K562 (cell line): ENCODE results near the gene C6orf89. TPM values are rescaled to one million over a fixed set of nuclear protein-coding genes. Genes with fewer than 3 reads are reported as not detected.

ENCODE experiments used
- ATAC-seq: fragments of 200-7000 bp; cut with Tn5 transposase; 3 replicates; pipeline ENCODE4 v1.9.1; 2020; ENCODE audit warnings: moderate library complexity
- BruUV-seq: library from RNA; stranded (reverse); fragments of 400-500 nt; replicated peaks from 2 replicates; lab custom pipeline; 2021; lab: Mats Ljungman, UMichigan
- CTCF ChIA-PET: fragments of 300-600 bp; formaldehyde crosslinking; extraction: SDS; loops from one replicate; lab custom pipeline; 2021; ENCODE audit warnings: low intra/inter-chr PET ratio; lab: Yijun Ruan, JAX
- POLR2A ChIA-PET: fragments of 300-600, 350-650 bp; sonication (Branson Sonifier 250); formaldehyde crosslinking; extraction: SDS; loops from one replicate; lab custom pipeline; 2021; ENCODE audit warnings: antibody characterized with exemption, inconsistent platforms; lab: Yijun Ruan, JAX
- DNase-seq, 4 experiments: peaks; one replicate each; pipeline versions ENCODE4 v3.0.0 to v3.0.0-alpha.2; 2011 to 2018; ENCODE audit warnings: low spot score in 3 of 4, mixed read lengths in 3 of 4; ENCODE audit errors: extremely low read depth in 1 of 4
- FAIRE-seq: peaks from 2 replicates; lab custom pipeline; 2011; peaks lifted over from hg19 to GRCh38; lab: Jason Lieb, UNC
- H2AFZ ChIP-seq: 2 replicates; pipeline ENCODE4 v1.6.0; 2011; ENCODE audit warnings: low read depth, low read length, control low read depth, inconsistent platforms
- H3K27ac ChIP-seq: fragments of 200-600 bp; 3 replicates; pipeline ENCODE4 v1.8.0; 2011; ENCODE audit warnings: low read depth, mild to moderate bottlenecking, control low read depth, inconsistent platforms, low read length, moderate library complexity, mixed read lengths; ENCODE audit errors: extremely low read depth
- H3K27me3 ChIP-seq, 2 experiments: fragments of 300-600 bp in 1 of 2; 2 replicates in 1 of 2; 3 replicates in 1 of 2; pipeline versions ENCODE4 v1.6.0 to v1.8.0; 2011; ENCODE audit warnings: inconsistent platforms in 2 of 2, low read length in 2 of 2, mild to moderate bottlenecking in 1 of 2, mixed read lengths in 1 of 2, moderate library complexity in 1 of 2; ENCODE audit not compliant: control insufficient read depth in 2 of 2, insufficient read depth in 2 of 2
- H3K36me3 ChIP-seq: fragments of 300-600 bp; 3 replicates; pipeline ENCODE4 v1.8.0; 2011; ENCODE audit warnings: mild to moderate bottlenecking, low read length, inconsistent platforms; ENCODE audit not compliant: control insufficient read depth, insufficient read depth
- H3K4me1 ChIP-seq, 2 experiments: fragments of 200-600 bp in 1 of 2; replicated peaks in 1 of 2; 2 replicates in 1 of 2; 3 replicates in 1 of 2; pipeline versions ENCODE4 v1.5.1 to v1.8.0; 2011; ENCODE audit warnings: inconsistent platforms in 2 of 2, low read length in 2 of 2, mild to moderate bottlenecking in 1 of 2, mixed read lengths in 1 of 2, moderate library complexity in 1 of 2; ENCODE audit not compliant: control insufficient read depth in 2 of 2, insufficient read depth in 2 of 2
- H3K4me2 ChIP-seq: 2 replicates; pipeline ENCODE4 v1.6.1; 2011; ENCODE audit warnings: low read length, control low read depth, inconsistent platforms, mixed read lengths; ENCODE audit not compliant: insufficient read depth
- H3K4me3 ChIP-seq: fragments of 200-600 bp; sonication (generic), shearing (Covaris generic); 2 replicates; pipeline ENCODE4 v1.5.1; 2016; ENCODE audit warnings: control low read depth, inconsistent platforms
- H3K79me2 ChIP-seq: fragments of 200-600 bp; 3 replicates; pipeline ENCODE4 v1.8.0; 2011; ENCODE audit warnings: low read length, inconsistent platforms; ENCODE audit not compliant: control insufficient read depth, insufficient read depth
- H3K9ac ChIP-seq, 2 experiments: 2 replicates each; pipeline versions ENCODE4 v1.6.0 to v1.6.1; 2011; ENCODE audit warnings: low read depth in 2 of 2, low read length in 2 of 2, control low read depth in 1 of 2, inconsistent platforms in 1 of 2, mild to moderate bottlenecking in 1 of 2, mixed read lengths in 1 of 2; ENCODE audit not compliant: insufficient read depth in 1 of 2
- H3K9me1 ChIP-seq: one replicate; pipeline ENCODE4 v1.6.0; 2011; ENCODE audit warnings: inconsistent platforms, mild to moderate bottlenecking, low read length, moderate library complexity; ENCODE audit not compliant: control insufficient read depth, insufficient read depth
- H3K9me3 ChIP-seq: replicated peaks from 2 replicates; pipeline ENCODE4 v1.5.1; 2011; ENCODE audit warnings: low read depth, low read length, inconsistent platforms; ENCODE audit not compliant: control insufficient read depth, insufficient read depth
- H4K20me1 ChIP-seq: replicated peaks from 2 replicates; pipeline ENCODE4 v1.6.1; 2011; ENCODE audit warnings: low read length, inconsistent platforms, mixed read lengths; ENCODE audit not compliant: control insufficient read depth, insufficient read depth
- BRCA1 ChIP-seq, 2 experiments: fragments of 450-650 bp in 1 of 2; sonication (generic) in 1 of 2; formaldehyde crosslinking in 1 of 2; IDR thresholded peaks; 2 replicates each; pipeline versions ENCODE4 v1.5.0 to v1.6.1; 2017 to 2020; ENCODE audit warnings: mild to moderate bottlenecking in 1 of 2, missing genetic modification reagents in 1 of 2
- DMBX1 ChIP-seq: fragments of 250-450 bp; sonication (Bioruptor Pico); IDR thresholded peaks from 2 replicates; pipeline ENCODE4 v1.8.0; 2022; ENCODE audit warnings: inconsistent platforms, mild to moderate bottlenecking, moderate library complexity, borderline replicate concordance
- FOXP1 ChIP-seq: sonication (generic); formaldehyde crosslinking; IDR thresholded peaks from 2 replicates; pipeline ENCODE4 v1.8.0; 2022; ENCODE audit warnings: mild to moderate bottlenecking, missing genetic modification reagents
- KAT8 ChIP-seq: fragments of 450-650 bp; IDR thresholded peaks from 2 replicates; pipeline ENCODE4 v1.6.1; 2016; ENCODE audit warnings: low read depth, mild to moderate bottlenecking
- MAZ ChIP-seq, 2 experiments: fragments of 450-650 bp in 1 of 2; sonication (generic) in 1 of 2; formaldehyde crosslinking; IDR thresholded peaks in 1 of 2; conservative IDR thresholded peaks in 1 of 2; 2 replicates each; pipeline versions ENCODE4 v1.4.0 to v1.5.0; 2020; ENCODE audit warnings: mild to moderate bottlenecking in 1 of 2, missing genetic modification reagents in 1 of 2
- MCM2 ChIP-seq: fragments of 450-650 bp; IDR thresholded peaks from 2 replicates; pipeline ENCODE4 v1.6.1; 2017; ENCODE audit warnings: low read depth, mild to moderate bottlenecking
- MYC ChIP-seq, 2 experiments: fragments of 250-450 bp in 1 of 2; sonication (Bioruptor Pico) in 1 of 2; IDR thresholded peaks; 2 replicates each; pipeline versions ENCODE4 v1.5.1 to v1.6.1; 2012 to 2021; ENCODE audit warnings: low read depth in 2 of 2, borderline replicate concordance in 1 of 2, improper control_type of control experiment in 1 of 2, low read length in 1 of 2, mild to moderate bottlenecking in 1 of 2, moderate library complexity in 1 of 2
- SMC3 ChIP-seq: conservative IDR thresholded peaks from 2 replicates; pipeline ENCODE4 v1.6.1; 2011; ENCODE audit warnings: low read depth, low read length, improper control_type of control experiment; ENCODE audit not compliant: insufficient read depth
- SRSF7 ChIP-seq: fragments of 200-400 bp; formaldehyde crosslinking; optimal IDR thresholded peaks from 2 replicates; pipeline ENCODE3; 2017; ENCODE audit warnings: mild to moderate bottlenecking, low read depth, low read length
- ZNF41 ChIP-seq: fragments of 250-450 bp; sonication (Bioruptor Pico); conservative IDR thresholded peaks from 2 replicates; pipeline ENCODE4 v1.4.0; 2020; ENCODE audit warnings: mild to moderate bottlenecking
- ZNF445 ChIP-seq: fragments of 250-450 bp; sonication (Bioruptor Pico); IDR thresholded peaks from 2 replicates; pipeline ENCODE4 v1.4.0; 2020; ENCODE audit warnings: low read depth, mild to moderate bottlenecking, moderate library complexity
- WGBS: fragments of 100-300 bp; shearing (Covaris generic); methylation state at CpG from one replicate; pipeline ENCODE4 v1.1.6; 2016; ENCODE audit warnings: low coverage, mixed read lengths; ENCODE audit not compliant: insufficient coverage; ENCODE audit errors: missing lambda C conversion rate; 5-methylcytosine and 5-hydroxymethylcytosine counted together
- in situ Hi-C: fragments of 300-500 bp; cut with MboI; formaldehyde crosslinking; loops from 4 replicates; pipeline ENCODE4 v1.15.0; 2018; ENCODE audit warnings: inconsistent platforms, mixed read lengths
- intact Hi-C: fragments of 100-400 bp; cut with micrococcal nuclease; formaldehyde crosslinking; loops from 2 replicates; pipeline ENCODE4 v1.14.2; 2022
- polyA plus RNA-seq, 8 experiments: library from polyadenylated mRNA; depleted of rRNA in 4 of 8; stranded (reverse) in 5 of 8; unstranded in 3 of 8; fragments of >200 nt; fragmentation: Nextera tagmentation in 2 of 8; fragmentation: Illumina TruSeq in 1 of 8; extraction: Ambion mirVana in 2 of 8; extraction: Trizol in 1 of 8; gene quantifications; 2 replicates each; pipeline versions ENCODE4 v1.2.1 to v1.2.3, GENCODE V29; 2011 to 2014; ENCODE audit warnings: inconsistent platforms in 1 of 8, missing spikeins in 1 of 8
- total RNA-seq, 7 experiments: library from RNA; depleted of rRNA in 6 of 7; stranded (reverse); fragments of >200 nt in 6 of 7; fragmentation: Illumina TruSeq in 2 of 7; extraction: Trizol in 2 of 7; gene quantifications; 2 replicates each; pipeline versions ENCODE4 v1.2.1 to v1.2.3, GENCODE V29; 2011 to 2021; ENCODE audit warnings: low replicate concordance in 1 of 7
- TF ChIP-seq, protein P1 (sequence below), 2 experiments: fragments of 450-650 bp; IDR thresholded peaks; 2 replicates each; pipeline ENCODE4 v1.6.1; 2016
- TF ChIP-seq, protein P2 (sequence below): fragments of 150-350 bp; conservative IDR thresholded peaks from 2 replicates; pipeline ENCODE4 v1.6.1; 2014; ENCODE audit warnings: low read length

The C6orf89 gene
- total and polyA plus RNA-seq, 9 of the 15 experiments (the other 6 are each of a cell fraction or from before 2014, with no cell fraction given): 35.2 to 111 (median 58.5) TPM

DNA sequence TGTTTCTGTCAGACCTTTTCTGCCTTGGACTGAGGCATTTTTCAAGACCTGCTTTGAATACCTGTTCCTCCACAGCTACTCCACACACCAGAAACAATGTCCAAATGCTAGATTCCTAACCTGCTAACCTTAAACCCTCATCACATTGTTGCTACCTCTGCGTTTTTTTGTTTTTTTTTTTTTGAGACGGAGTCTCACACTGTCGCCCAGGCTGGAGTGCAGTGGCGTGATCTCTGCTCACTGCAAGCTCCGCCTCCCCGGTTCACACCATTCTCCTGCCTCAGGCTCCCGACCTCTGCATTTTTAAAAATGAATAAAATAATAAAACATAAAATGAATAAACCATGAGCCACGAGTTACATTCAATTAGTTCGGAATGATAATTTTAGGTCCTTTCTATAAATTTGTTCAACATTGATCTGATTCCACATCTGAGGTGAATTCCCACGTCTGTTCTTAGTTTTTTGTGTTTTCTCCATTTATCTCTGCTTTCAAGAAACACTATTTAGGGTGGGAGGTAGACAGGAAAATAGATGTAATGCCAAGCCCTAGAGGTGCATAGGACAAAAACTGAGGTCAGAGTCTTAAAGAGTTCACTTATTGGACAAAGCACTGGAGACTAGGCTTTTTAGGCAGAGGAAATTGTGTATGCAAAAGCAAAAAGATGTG is 1.3 kb downstream of the C6orf89 start (continued):
- TF ChIP-seq, protein P1, sequence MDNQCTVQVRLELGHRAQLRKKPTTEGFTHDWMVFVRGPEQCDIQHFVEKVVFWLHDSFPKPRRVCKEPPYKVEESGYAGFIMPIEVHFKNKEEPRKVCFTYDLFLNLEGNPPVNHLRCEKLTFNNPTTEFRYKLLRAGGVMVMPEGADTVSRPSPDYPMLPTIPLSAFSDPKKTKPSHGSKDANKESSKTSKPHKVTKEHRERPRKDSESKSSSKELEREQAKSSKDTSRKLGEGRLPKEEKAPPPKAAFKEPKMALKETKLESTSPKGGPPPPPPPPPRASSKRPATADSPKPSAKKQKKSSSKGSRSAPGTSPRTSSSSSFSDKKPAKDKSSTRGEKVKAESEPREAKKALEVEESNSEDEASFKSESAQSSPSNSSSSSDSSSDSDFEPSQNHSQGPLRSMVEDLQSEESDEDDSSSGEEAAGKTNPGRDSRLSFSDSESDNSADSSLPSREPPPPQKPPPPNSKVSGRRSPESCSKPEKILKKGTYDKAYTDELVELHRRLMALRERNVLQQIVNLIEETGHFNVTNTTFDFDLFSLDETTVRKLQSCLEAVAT (IDR thresholded peaks at IDR 0.05): peak; percentile 94 to 96
- TF ChIP-seq DMBX1 (CRISPR knock-in tag): peak; percentile 32; the same call in 1 of the 2 replicates

DNA sequence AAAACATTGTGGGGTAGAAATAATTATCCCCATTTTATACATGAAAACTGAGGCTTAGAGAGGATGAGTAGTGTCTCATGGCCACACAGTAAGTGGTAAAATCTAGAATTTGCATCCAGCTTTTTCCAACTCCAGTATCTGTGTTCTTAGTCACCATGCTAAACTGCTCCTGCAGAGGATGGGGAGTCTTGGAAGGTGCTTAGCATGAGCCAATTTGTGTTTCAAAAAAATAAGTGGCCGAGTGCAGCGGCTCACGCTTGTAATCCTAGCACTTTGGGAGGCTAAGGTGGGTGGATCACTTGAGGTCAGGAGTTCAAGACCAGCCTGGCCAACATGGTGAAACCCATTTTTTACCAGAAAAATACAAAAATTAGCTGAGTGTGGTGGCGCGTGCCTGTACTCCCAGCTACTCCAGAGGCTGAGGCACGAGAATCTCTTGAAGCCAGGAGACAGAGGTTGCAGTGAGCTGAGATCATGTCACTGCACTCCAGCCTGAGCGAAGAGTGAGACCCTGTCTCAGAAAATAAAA is 2.4 kb downstream of the C6orf89 start:
- CTCF ChIA-PET: no interaction called here
- Histone ChIP-seq H3K27ac (peak overlapping the region; percentile 90), H3K9me1 (no peaks in the 10 kb centered on the region), H4K20me1 (no peaks in the 10 kb centered on the region), H3K4me3 (peak overlapping the region; percentile 64; the same call in 1 of the 2 replicates), H3K4me2 (peak overlapping the region; percentile 88), H3K9me3 (no peaks in the 10 kb centered on the region), H3K79me2 (peaks cover 73% of the 10 kb centered on the region), H3K27me3 (no peaks in the 10 kb centered on the region), H3K9ac (peak overlapping the region; percentile 46 to 88; a peak in 3 of 4 replicates), H3K4me1 (peaks cover 17 to 37% of the 10 kb centered on the region in 2 experiments; a peak in 4 of 5 replicates), H2AFZ (0 out of 2 replicates have a peak overlapping the region, but pooled peaks have one; percentile 5), H3K36me3 (peaks cover 16% of the 10 kb centered on the region)
- no TSS peak for BruUV-seq
- POLR2A ChIA-PET: interaction anchor here (1.0 to 5.8 kb wide), 7 partner anchors 10 to 281 kb away, joined by 3 to 79 read pairs (median 6); partner anchors contain the start of gene PPIL1
- FAIRE-seq: no peak
- intact Hi-C loops: loop anchor here (2.0 to 10.0 kb wide), 4 partner anchors 99 to 345 kb away; partner anchors contain the start of gene MTCH1
- peak; percentile 0; the same call in 1 of the 3 replicates for ATAC-seq
- in situ Hi-C loops: no loop called here
- 17% methylated on average over 7 of the region's 7 CpGs for WGBS
- peak in 1 of 4 experiments; percentile 55 for DNase-seq
- TF ChIP-seq KAT8 (no peak), MAZ (CRISPR knock-in tag; conservative IDR thresholded peaks at IDR 0.05 in 1 of 2, IDR thresholded peaks at IDR 0.05 in 1 of 2) (0 out of 4 replicates have a peak, but pooled peaks of 1 of the 2 experiments have one; percentile 14), SRSF7 (no peak), MYC (IDR thresholded peaks at IDR 0.05; ENCODE audit: low read depth, low read length) (0 out of 2 replicates have a peak, but pooled peaks have one; percentile 5), MYC (CRISPR knock-in tag; IDR thresholded peaks at IDR 0.05; ENCODE audit: borderline replicate concordance, low read depth) (no peak), MCM2 (no peak), SMC3 (no peak), ZNF445 (CRISPR knock-in tag) (no peak), FOXP1 (CRISPR knock-in tag) (no peak), BRCA1 (IDR thresholded peaks at IDR 0.05) (no peak), BRCA1 (CRISPR knock-in tag; IDR thresholded peaks at IDR 0.05) (no peak), ZNF41 (CRISPR knock-in tag) (no peak)
- TF ChIP-seq, protein P2, sequence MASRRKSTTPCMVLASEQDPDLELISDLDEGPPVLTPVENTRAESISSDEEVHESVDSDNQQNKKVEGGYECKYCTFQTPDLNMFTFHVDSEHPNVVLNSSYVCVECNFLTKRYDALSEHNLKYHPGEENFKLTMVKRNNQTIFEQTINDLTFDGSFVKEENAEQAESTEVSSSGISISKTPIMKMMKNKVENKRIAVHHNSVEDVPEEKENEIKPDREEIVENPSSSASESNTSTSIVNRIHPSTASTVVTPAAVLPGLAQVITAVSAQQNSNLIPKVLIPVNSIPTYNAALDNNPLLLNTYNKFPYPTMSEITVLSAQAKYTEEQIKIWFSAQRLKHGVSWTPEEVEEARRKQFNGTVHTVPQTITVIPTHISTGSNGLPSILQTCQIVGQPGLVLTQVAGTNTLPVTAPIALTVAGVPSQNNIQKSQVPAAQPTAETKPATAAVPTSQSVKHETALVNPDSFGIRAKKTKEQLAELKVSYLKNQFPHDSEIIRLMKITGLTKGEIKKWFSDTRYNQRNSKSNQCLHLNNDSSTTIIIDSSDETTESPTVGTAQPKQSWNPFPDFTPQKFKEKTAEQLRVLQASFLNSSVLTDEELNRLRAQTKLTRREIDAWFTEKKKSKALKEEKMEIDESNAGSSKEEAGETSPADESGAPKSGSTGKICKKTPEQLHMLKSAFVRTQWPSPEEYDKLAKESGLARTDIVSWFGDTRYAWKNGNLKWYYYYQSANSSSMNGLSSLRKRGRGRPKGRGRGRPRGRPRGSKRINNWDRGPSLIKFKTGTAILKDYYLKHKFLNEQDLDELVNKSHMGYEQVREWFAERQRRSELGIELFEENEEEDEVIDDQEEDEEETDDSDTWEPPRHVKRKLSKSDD: no peak
